ENCODE measurements around the gene ZNF503.
"Not testable (repeated sequence)": the region's sequence is repeated elsewhere in the genome, so short reads cannot be mapped to it uniquely, and the experiment has no call there.

ZNF503 gene

DNA sequence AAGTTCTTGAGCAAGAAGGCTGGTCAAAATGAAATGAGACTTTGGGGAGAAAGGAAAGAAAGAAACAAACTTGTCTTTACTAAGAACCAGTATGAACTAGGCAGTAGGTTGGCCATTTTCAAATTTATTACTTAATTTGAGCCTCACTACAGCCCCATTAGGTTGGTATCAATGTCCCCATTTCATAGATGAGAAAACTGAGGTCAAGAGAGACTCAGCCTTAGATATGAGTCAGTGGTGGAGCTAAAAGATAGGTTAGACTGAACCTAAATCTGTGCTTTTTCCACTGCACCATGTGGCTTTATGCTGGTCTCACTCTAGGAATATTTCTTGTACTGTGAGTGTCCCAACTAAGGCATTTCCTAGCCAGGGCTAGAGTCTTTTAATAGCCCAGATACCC, 8.8 kb downstream of the ZNF503 start:
- DNase-seq = no peak

DNA sequence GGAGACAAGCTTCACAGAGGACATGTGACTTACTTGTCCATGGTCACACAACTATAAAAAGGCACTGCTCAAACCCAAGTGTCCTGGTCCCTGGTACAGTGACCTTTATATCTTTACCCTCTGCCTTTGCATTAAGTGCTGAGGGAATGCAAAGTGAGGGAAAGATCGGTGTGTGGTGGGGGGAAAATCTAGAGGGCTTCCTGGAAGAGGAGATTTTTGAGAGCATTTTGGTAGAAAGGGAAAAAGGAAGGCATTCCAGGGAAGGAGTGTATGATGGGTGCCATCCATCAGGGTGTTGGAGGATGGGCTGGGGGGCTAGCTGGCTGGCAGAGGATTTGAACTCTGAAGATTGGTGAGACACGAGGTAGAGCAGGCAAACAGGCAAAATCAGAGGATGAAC, 9.3 kb downstream of the ZNF503 start:
- DNase-seq = no peak

DNA sequence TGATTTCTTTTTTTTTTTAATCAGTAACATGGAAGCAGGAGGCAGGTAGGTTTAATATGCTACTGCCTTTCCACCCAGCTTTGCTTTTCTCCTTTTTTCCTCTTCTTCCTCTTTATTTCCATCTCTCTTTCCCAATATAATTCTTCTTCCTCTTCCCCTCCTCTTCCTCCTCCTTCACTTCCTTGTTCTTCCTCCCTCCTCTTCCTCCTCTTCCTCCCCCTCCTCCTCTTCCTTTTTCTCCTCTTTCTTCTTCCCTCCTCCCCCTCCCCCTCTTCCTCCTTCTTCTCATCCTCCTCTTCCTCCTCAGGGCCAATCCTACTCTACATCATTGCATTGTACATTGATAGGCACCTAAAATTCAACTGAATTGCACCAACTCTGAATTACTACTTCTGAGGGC, 11.4 kb downstream of the ZNF503 start:
- DNase-seq = no peak

DNA sequence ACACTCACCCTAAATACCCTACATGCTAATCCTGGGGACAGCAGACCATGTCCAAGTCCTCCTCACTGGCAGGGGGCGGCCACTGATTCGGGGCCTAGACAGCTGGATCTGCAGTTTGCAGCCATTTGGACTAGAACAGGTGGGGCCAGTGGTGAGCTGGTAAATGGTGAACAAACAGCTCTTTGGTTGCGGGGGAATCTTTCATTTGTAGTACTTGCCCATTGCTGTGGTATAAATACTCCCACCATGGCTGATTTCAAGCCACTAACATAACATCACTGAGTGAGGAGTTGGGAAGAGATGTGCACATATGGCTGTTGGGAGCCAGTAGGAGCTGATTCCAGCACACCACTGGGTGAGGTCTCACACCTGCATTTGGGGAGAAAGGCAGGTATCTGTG, 13.5 kb downstream of the ZNF503 start:
- DNase-seq = no peak

DNA sequence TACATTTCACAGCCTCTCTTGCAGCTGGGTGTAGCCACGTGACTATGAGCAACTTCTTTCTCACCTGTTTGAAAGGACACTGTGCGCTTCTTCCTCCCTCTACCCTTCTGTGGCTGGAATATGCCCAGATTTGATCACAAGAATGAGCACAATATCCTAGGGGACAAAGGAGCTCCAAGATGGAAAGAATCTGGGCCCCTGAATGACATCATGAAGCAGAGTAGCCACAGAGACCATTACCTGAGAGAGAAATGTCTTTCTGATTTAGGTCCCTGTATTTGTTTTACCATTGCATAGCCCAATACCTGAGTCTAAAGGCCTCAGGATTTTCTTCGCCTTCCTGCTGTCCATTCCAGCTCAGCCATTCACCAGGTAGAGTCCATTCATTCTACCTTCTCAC, 15.4 kb downstream of the ZNF503 start:
- DNase-seq = no peak

DNA sequence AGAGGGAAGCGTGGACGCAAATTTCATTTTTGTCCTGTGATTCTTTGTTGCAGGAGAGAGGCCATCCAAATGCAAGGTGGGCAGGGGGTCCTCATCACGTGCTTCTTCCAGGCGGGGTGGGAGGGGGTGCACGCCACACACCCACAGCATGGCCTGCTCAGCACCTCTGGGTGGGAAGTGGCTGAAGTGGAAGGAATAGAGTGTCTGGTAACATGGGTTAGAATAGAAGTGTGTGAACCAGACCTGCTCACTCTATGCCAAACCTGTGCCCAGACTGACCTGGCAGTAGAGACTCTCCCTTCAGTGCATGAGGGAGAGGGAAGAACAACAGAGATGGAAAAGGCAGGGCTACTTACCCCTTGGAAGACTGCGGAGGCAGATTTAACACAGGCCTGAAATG, 21.7 kb downstream of the ZNF503 start:
- DNase-seq = no peak

DNA sequence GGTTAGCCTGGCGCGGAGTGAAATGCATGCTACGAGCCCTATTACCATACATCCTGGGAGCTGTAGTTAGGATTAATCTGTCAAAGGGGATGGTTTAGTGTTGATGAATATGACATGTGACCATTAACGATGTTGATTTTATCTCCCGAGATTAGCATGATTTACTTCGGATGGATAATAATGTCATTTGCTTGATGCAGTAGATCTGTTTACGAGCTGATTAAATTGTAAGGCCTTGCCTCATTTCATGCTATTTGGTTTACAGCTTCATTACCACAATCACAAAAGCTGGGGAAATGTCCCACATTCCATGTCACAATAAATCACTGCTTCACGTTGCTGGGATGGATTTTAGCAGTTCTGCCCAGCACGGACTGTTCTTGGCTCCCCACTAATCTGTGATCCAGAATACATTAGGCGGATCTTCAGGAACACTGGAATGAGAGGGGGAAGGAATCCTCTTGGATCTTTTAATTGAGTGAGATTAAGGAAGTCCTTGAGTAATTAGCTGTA, 22.3 kb downstream of the ZNF503 start:
- DNase-seq = no peak

DNA sequence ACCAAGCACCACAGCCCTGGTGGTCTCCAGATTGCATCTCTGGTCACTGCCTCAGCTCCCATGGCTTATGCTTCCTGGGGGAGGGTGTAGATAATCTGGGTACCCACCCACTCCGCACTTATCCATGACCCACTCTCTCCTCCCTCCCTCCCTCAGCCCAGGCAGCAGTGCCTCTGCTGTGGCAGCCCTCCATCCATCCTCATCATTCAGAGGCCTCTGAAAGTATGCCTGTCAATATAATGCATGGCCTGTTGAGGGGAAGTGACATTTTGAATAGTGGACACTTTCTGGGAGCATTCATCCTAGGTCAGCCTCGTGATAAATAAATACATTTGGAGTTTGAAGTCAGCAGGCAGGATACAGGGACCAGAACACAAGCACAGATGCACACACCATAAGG, 23.2 kb downstream of the ZNF503 start:
- no peak for DNase-seq

DNA sequence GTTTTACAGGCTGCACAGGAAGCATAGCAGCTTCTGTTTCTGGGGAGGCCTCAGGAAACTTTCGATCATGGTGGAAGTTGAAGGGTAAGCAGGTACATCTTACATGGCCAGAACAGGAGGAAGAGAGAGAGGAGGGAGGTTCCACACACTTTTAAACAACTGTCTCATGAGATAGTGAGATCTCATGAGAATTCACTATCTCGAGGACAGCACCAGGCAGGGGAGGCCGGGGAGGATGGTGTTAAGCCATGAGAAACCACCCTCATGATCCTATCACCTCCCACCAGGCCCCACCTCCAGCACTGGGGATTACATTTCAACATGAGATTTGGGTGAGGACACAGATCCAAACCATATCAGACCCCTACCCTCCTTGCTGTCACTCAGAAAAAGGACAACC, 23.7 kb downstream of the ZNF503 start:
- no peak for DNase-seq

DNA sequence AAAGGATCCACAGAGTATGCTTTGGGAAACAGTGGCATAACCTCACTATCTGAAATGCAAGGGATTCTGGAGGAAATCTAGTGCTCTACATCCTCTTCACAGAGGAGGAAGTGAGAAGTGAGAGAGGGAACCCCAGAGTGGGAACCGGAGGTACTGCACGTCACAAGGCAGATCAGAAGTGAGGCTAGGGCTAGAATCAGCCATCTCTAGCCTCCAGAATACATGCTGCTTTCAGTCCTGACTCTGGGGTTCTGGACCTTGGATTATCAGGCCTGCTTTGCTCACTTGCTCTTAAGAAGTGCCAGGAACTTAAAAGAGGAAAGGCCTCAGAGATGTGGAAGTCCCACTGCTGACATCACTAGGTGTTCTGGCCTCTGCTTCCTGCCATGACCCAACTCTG, 25.7 kb downstream of the ZNF503 start:
- no peak for DNase-seq

DNA sequence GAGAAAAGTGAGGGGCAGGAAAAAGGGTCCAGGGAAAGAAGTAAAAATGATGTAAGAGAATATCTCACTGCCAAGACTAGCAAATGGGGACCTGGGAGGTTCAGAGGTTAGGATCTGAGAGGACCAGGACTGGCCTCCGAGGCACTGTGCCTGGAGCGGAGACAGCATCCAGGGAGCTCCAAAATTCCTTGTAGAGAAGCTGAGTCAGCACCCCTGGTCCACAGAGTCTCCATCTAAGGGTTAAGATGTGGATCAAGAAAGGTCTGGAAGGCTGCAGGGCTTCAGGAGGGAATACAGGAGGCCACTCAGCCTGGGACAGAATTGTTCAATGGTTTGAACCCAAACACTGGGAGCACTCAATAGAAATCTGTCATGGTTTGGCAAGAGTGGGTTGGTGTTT, 30.6 kb downstream of the ZNF503 start:
- DNase-seq = no peak

DNA sequence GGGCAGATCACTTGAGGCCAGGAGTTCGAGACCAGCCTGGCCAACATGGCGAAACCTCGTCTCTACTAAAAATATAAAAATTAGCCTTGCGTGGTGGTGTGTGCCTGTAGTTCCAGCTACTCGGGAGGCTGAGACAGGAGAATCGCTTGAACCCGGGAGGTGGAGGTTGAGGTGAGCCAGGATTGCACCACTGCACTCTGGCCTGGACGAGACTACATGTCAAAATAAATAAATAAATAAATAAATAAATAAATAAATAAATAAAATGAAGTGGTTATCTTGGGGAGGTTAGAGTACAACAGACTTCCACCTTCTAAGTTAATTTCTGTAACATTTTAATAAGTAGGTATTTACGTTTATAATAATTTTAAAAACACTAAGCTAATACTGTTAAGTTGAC, 31.7 kb downstream of the ZNF503 start:
- DNase-seq = not testable (repeated sequence)

DNA sequence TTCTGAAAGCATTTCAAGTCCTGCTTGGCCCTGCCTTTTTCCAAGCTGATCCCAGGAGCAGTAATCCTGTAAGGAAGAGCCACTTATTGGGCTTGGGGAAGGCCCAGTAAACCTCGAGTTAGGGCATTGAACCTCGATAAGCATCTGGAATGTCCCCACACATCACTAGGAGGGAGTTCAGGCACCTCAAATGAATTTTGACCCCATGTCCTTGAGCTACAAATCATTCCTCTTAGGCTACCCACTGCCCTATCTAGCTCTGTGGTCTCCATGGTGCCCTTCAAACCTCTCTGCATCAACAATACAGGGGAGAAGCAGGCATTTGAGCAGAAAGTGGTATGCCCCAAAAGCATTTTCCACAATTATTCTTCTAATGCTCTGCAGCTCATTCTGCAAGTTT, 33.7 kb downstream of the ZNF503 start:
- DNase-seq = no peak

DNA sequence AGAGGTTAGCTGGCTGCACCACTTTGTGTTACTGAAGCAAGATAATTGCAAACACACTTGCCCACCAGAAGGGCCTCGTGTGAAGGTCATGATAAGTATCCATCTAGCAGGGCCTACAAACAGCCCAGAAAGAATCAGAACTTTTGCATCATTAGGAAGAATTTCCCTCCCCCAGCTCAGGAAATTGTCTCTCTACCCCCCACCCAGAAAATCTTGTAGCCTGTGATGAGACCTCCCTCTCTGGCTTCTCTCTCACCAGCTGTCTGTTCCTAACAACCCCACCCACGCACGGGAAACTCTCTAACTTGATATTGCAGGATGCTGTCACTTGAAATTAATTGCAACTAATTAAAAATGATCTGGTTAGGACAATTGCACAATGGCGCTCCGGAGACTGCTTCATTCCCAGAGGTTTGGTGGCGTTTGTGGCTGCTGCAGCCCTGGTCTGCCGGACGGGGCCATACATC, 34.5 kb downstream of the ZNF503 start:
- peak; percentile 10 for DNase-seq

DNA sequence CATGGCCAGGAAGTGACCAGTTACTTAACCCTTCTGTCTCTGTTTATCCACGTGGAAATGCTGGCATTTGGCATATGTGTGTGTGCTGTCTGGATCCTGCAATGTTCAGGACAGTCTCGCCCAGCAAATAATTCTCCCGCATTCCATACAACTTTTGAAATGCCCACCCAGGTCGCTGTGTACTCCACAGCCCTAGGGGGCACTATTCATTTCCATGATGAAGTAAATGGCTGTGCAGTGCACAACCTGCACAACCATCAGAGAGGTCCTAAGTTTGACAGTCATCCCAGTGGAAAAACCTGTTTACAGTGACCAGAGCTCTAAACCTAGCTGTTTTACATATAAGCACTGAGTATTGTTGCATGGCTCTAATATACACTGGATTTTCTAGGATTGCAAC, 38.1 kb downstream of the ZNF503 start:
- DNase-seq = no peak

DNA sequence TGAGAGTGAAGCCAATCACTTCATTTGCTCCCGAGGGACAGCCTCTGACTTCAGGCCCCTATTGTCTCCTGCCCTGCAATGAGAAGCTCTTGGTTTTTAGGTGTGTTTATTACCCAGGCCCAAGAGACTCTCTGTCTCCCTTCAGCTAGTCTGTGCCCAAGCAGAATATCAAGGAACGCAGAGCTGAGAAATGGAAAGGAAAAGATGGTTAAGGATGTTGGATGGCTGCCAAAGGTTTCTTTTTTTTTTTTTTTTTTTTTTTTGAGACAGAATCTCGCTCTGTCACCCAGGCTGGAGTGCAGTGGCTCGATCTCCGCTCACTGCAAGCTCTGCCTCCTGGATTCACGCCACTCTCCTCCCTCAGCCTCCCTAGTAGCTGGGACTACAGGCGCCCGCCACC, 41.7 kb downstream of the ZNF503 start:
- DNase-seq = not testable (repeated sequence)

DNA sequence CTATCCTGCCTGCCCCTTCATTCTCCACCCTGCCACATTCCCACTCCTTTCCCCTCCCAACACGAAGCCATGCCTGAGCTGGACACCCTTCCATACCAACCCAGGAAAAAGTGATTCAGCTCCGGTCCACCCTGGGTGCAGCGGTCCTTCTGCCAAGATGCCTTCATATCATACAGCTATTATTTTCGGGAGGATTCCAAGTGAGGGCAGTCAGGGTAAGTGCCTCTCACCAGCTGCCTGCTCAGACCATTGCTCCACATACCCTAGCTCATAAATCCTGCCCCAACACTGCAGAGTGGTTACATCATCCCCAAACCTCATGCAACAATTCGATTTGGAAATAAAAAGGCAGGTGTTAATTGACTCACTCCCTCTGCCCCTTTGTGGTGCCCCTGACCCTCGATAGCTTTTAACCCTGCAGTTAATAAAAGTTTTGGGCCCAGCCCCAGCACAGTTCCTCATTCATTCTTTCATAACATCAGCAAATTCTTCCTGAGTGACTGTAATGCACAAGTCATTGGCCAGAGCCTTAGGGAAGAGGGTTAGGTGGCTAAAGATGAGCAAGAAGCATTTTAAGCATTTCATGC, 42.6 kb downstream of the ZNF503 start:
- no peak for DNase-seq

DNA sequence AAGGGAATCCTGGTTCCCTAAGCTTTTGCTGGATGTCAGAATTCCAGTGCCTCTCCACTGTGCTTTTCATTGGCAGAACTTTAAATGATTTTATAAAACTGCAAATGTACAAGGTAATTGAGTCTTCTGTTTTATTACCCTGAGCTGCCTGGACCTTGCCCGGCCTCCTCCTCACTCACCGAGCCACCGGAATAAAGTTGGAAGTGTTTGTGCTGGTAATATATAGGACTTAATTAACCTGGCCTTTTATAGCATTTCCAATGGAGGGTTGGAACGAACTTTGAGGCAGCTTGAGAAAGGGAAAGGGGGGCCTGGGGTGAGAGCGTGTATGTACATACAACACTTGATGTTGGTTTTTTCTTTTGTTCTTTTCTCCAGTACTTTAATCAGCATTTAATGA, 43.4 kb downstream of the ZNF503 start:
- DNase-seq = no peak

DNA sequence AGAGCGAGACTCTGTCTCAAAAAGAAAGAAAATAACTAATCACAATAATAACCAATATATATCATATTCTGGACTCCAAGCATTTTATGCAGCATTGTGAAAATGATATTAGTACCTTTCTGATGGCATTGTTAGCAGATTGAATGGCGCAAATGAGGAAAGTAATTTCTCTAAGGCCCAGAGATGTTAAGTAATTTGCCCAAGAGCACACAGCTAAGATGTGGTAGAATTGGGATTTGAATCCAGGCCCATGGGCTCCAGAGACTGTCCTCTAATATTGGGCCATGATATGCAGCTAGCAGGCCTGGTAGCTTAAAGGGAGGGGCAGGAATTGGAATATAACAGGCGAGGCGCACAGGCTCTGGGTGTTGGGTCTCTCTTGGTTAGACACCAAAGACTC, 44.1 kb downstream of the ZNF503 start:
- no peak for DNase-seq

DNA sequence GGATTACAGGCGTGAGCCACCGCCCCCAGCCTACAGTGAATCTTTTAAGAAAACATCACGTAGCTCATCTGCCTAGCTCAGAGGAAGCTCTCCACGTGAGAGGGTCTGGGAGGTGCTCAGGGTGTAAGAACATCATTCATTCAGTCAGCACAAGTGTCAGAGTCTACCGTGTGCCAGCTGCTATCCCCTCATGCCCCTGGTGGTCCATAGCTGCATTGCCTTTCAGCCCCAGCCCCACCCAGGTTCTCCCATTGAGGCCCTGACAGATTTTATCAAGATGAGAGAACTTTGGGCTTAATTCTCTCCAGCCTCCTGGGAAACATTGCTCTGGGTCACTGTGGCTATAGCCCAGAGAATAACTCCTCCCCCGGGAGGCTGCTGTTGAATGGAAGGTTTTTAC, 45.1 kb downstream of the ZNF503 start:
- no peak for DNase-seq

DNA sequence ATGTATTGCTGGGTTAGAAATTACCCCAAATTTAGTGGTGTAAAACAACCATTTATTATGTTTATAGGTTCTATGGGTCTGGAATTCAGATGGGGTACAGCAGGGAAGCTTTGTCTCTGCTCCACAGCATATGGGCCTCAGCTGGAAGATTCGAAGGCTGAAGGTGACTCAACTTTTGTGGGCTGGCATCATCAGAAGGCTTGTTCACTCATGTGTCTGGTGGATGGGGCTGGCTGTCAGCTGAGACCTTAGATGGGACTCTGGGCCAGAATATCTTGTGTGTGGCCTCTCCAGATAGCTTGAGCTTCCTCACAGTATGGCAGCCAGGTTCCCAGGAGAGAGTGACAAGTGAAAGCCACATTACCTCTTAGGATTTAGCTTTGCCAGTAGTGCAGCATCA, 45.9 kb downstream of the ZNF503 start:
- no peak for DNase-seq

DNA sequence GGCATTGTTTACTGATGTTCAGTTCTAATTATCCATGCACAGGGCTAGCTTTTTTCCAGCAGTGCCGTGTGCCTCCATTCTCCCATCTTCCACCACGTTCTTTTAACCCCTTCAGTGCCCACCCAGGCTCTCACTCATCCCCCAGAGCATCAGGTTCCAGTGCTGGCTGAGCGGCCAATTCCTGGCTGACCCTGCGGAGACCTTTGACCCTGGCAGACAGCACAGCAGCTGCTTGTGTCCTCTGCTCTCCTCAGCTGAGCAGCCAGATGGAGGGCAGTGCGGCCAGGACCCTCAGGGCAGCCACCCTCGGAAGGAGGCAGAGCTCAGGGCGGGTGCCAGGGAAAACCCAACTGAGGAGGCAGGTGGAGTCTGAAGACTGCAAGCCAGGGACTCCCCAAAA, 48.4 kb downstream of the ZNF503 start:
- no peak for DNase-seq

DNA sequence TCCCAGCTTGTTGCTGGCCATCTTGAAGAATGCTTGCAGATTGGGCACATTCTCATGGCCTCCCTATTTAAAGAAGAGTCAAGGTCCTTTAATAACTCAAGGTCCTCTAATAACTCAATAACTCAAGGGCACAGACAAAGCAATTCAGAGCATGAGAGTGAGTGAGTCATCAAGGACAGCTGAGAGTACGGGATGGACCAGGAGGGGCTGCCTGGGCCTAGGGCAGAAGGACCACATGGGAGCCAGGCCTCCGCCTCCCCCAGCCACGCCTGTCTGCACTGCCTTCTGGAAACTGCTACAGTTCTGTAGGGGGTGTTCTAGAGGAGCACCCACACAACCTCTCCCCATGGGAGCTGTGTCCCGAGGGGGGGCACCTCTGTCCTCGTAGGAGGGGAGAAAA, 48.9 kb downstream of the ZNF503 start:
- DNase-seq = no peak

DNA sequence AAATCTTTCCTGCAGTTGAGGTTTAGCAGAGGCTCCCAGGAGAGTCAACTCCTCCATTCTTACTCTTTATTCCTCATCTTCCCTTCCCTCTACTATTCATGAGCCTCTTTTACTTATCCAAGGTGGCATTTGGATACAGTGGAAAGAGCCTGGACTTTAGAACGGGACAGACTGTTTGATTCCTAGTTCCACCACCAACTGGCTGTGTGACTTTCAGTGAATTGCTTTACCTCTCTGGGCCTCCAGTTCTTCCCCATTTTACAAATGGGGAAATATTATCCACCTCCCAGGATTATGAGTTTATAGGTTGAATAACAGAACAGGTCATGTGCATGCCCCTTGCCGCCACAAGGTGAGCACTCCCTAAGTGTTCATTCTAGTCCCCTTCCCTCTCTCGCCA, 49.9 kb downstream of the ZNF503 start:
- DNase-seq = no peak

DNA sequence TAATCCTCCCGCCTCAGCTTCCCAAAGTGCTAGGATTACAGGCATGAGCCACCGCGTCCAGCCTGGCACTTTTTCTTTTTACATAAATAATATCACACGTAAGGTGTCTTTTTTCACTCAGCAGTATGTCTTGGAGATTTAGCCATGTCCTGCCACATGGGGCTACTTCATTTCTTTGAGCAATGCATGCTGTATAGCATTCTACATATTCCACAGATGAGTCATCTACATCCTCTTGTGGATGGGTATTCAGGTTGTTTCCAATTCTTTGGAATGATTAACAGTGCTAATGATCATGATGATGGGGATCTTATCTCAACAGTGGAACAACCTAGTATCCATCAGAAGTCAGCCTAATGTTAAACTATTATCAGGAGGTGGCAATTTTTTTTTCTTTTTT, 50.8 kb downstream of the ZNF503 start:
- no peak for DNase-seq
